Activated T-cell treated with anti-CD3 and anti-CD28 coated beads for 24 hours (primary cell): ENCODE data around the gene RDH16.
"Not testable (repeated sequence)": the region's sequence is repeated elsewhere in the genome, so short reads cannot be mapped to it uniquely, and the experiment has no call there.

Experiments
- DNase-seq: peaks from one replicate; pipeline ENCODE4 v3.0.0-alpha.2; 2020; ENCODE audit warnings: low read depth

RDH16 gene

GRCh38 chr12:56916996-56917333 lies 40.4 kb downstream of the RDH16 start:
- DNase-seq = no peak

DNA sequence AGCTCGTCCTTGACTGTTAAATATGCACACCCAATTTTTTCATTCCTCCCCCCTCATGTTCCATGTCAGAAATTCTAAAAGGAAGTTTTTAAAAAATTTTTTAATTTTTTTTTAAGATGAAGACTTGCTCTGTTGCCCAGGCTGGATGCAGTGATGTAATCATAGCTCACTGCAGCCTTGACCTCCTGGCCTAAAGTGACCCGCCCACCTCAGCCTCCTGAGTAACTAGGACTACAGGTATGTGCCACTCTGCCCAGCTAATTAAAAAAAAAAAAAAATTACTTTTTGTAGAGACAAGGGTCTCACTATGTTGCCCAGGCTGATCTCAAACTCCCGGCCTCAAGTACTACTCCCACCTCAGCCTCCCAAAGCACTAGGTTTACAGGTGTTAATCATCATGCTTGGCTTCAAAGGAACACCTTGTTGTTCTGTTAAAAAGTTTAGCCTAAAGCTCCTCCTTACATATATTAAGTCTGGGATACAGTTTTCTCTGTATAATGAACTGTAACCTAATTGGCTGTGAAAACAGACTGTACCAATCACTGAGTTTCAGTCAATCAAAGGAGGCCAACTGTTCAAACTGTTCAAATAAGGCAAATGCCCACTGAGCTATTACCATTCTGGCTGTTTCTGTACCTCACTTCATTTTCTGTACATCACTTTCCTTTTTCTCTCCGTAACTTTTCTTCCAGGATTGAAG lies 41.0 kb downstream of the RDH16 start:
- no peak for DNase-seq

GRCh38 chr12:56914724-56915123 lies 42.7 kb downstream of the RDH16 start:
- no peak for DNase-seq

GRCh38 chr12:56914256-56914655 lies 43.2 kb downstream of the RDH16 start:
- DNase-seq = no peak

DNA sequence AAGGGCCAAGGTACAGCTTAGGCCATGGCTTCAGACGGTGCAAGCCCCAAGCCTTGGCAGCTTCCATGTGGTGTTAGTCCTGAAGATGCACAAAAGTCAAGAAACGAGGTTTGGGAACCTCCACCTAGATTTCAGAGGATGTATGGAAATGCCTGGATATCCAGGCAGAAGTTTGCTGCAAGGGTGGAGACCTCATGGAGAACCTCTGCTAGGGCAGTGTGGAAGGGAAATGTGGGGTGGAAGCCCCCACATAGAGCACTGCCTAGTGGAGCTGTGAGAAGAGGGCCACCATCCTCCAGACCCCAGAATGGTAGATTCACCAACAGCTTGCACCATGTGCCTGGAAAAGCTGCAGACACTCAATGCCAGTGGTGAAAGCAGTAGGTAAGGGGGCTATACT lies 48.0 kb downstream of the RDH16 start:
- not testable (repeated sequence) for DNase-seq

- no peak for DNase-seq
These were observed 49.3 kb downstream of the RDH16 start for GRCh38 chr12:56908136-56908535.

DNA sequence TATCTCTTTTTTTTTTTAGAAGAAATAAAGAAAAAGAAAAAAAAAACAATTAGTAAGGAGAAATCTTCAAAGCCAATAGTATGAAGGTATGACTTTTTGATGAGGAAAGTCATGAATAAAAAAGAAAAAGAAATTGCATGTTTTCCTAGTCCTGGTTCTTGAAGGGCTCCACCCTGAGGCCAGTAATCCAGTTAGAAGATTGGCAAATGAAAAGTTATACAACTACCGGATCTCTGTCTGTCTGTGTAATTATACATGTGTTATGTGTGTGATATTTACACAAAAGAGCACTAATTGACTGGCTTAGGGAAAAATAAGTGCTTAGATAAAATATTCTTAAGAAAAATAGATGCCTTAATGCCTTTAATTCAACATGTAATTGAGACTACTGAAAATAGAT lies 51.6 kb downstream of the RDH16 start:
- no peak for DNase-seq

GRCh38 chr12:56903374-56903773 lies 54.0 kb downstream of the RDH16 start:
- DNase-seq = no peak
